ENCODE results near the gene BRK1. TPM values are rescaled to one million over a fixed set of nuclear protein-coding genes. Genes with fewer than 3 reads are reported as not detected.
"Not testable (repeated sequence)": the region's sequence is repeated elsewhere in the genome, so short reads cannot be mapped to it uniquely, and the experiment has no call there.

BRK1 gene
- total RNA-seq, 3 donors from 2014 or later: 119 to 144 (median 119) TPM

GRCh38 chr3:10090179-10090578 is 25.3 kb upstream of the BRK1 start:
- H3K27ac ChIP-seq: no peak overlapping the region
- no peaks in the 10 kb centered on the region for H3K27me3 ChIP-seq
- no peaks in the 10 kb centered on the region for H3K36me3 ChIP-seq
- H3K4me1 ChIP-seq: no peaks in the 10 kb centered on the region
- no peaks in the 10 kb centered on the region for H3K9me3 ChIP-seq
- TF ChIP-seq POLR2AphosphoS5 (IDR thresholded peaks at IDR 0.05): no peak
- TF ChIP-seq POLR2A (IDR thresholded peaks at IDR 0.05): no peak
- no peak for TF ChIP-seq CTCF (IDR thresholded peaks at IDR 0.05)
- intact Hi-C loops (cut with DNase I; ENCODE audit: low total_unique reads): no loop called here
- no peak for DNase-seq (ENCODE audit: low spot score in 2 of 2)
- H3K4me3 ChIP-seq: no peak overlapping the region

GRCh38 chr3:10090774-10091173 is 24.7 kb upstream of the BRK1 start:
- DNase-seq (ENCODE audit: low spot score in 2 of 2); H3K4me1 ChIP-seq; H3K27me3 ChIP-seq; H3K4me3 ChIP-seq; H3K36me3 ChIP-seq; H3K27ac ChIP-seq; H3K9me3 ChIP-seq; intact Hi-C loops (cut with DNase I; ENCODE audit: low total_unique reads): not testable (repeated sequence)

- H3K36me3 ChIP-seq; intact Hi-C loops (cut with DNase I; ENCODE audit: low total_unique reads); DNase-seq (ENCODE audit: low spot score in 2 of 2); H3K27ac ChIP-seq; H3K27me3 ChIP-seq; H3K9me3 ChIP-seq; H3K4me1 ChIP-seq; H3K4me3 ChIP-seq: not testable (repeated sequence)
Observed at GRCh38 chr3:10091387-10091786, 24.1 kb upstream of the BRK1 start.

- Histone ChIP-seq H3K9me3 (no peaks in the 10 kb centered on the region), H3K27ac (no peak overlapping the region), H3K36me3 (no peaks in the 10 kb centered on the region), H3K4me3 (no peak overlapping the region), H3K27me3 (no peaks in the 10 kb centered on the region), H3K4me1 (no peaks in the 10 kb centered on the region)
- no peak for DNase-seq (ENCODE audit: low spot score in 2 of 2)
- intact Hi-C loops (cut with DNase I; ENCODE audit: low total_unique reads): no loop called here
- TF ChIP-seq CTCF (IDR thresholded peaks at IDR 0.05) (no peak), POLR2AphosphoS5 (IDR thresholded peaks at IDR 0.05) (no peak), POLR2A (IDR thresholded peaks at IDR 0.05) (no peak)
Observed at GRCh38 chr3:10093678-10094077, 21.8 kb upstream of the BRK1 start.

- no peaks in the 10 kb centered on the region for H3K27me3 ChIP-seq
- no peaks in the 10 kb centered on the region for H3K36me3 ChIP-seq
- no peak overlapping the region for H3K27ac ChIP-seq
- no peaks in the 10 kb centered on the region for H3K9me3 ChIP-seq
- intact Hi-C loops (cut with DNase I; ENCODE audit: low total_unique reads): no loop called here
- H3K4me3 ChIP-seq: no peak overlapping the region
- TF ChIP-seq POLR2AphosphoS5 (IDR thresholded peaks at IDR 0.05): no peak
- no peak for TF ChIP-seq CTCF (IDR thresholded peaks at IDR 0.05)
- TF ChIP-seq POLR2A (IDR thresholded peaks at IDR 0.05): no peak
- DNase-seq (ENCODE audit: low spot score in 2 of 2): no peak
- H3K4me1 ChIP-seq: no peaks in the 10 kb centered on the region
Observed at GRCh38 chr3:10099041-10099440, 16.4 kb upstream of the BRK1 start.

GRCh38 chr3:10106919-10107318 is 8.6 kb upstream of the BRK1 start:
- no peak overlapping the region for H3K27ac ChIP-seq
- DNase-seq (ENCODE audit: low spot score in 2 of 2): no peak
- TF ChIP-seq CTCF (IDR thresholded peaks at IDR 0.05): no peak
- TF ChIP-seq POLR2AphosphoS5 (IDR thresholded peaks at IDR 0.05): no peak
- TF ChIP-seq POLR2A (IDR thresholded peaks at IDR 0.05): no peak
- no peak overlapping the region for H3K4me3 ChIP-seq
- H3K9me3 ChIP-seq: no peaks in the 10 kb centered on the region
- intact Hi-C loops (cut with DNase I; ENCODE audit: low total_unique reads): no loop called here
- no peaks in the 10 kb centered on the region for H3K4me1 ChIP-seq
- no peaks in the 10 kb centered on the region for H3K36me3 ChIP-seq
- H3K27me3 ChIP-seq: peaks cover 0 to 3% of the 10 kb centered on the region in 2 donors

Data from breast epithelium (tissue), 4 donors.